ENCODE data around the gene GDA.
"Not testable (repeated sequence)": the region's sequence is repeated elsewhere in the genome, so short reads cannot be mapped to it uniquely, and the experiment has no call there.

GDA gene

DNA sequence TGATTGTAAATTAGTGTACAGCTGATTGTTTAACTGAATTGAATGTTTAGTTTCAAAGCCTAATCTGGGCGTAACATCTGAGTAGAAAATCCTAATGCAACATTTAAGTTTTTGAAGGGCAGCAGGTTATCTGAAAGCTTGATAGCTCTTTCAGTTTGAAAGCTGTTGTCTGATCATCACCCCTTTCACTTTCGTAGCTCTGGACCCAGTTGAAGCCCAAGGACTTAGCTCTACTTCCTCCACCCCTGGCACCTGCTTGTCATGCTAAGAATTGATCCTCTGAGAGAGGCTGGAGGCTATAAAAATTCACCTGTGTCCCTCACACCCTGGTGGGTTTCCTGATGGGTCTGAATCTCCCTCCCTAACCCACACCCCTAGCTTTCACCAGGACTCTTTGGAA lies 129.7 kb downstream of the GDA start:
- H3K4me3 ChIP-seq (ENCODE audit: low read depth, low read length): no peak overlapping the region
- no peak for DNase-seq (ENCODE audit: low read depth, low spot score)
- TF ChIP-seq, protein P1, sequence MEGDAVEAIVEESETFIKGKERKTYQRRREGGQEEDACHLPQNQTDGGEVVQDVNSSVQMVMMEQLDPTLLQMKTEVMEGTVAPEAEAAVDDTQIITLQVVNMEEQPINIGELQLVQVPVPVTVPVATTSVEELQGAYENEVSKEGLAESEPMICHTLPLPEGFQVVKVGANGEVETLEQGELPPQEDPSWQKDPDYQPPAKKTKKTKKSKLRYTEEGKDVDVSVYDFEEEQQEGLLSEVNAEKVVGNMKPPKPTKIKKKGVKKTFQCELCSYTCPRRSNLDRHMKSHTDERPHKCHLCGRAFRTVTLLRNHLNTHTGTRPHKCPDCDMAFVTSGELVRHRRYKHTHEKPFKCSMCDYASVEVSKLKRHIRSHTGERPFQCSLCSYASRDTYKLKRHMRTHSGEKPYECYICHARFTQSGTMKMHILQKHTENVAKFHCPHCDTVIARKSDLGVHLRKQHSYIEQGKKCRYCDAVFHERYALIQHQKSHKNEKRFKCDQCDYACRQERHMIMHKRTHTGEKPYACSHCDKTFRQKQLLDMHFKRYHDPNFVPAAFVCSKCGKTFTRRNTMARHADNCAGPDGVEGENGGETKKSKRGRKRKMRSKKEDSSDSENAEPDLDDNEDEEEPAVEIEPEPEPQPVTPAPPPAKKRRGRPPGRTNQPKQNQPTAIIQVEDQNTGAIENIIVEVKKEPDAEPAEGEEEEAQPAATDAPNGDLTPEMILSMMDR (IDR thresholded peaks at IDR 0.05; ENCODE audit: insufficient read depth, low read length, missing control alignments): no peak
- CTCF ChIA-PET: interaction anchor here (0.7 to 14.3 kb wide), 17 partner anchors 8 to 560 kb away, joined by 3 to 274 read pairs (median 6); no protein-coding TSS in a partner anchor
- POLR2A ChIA-PET: no interaction called here

DNA sequence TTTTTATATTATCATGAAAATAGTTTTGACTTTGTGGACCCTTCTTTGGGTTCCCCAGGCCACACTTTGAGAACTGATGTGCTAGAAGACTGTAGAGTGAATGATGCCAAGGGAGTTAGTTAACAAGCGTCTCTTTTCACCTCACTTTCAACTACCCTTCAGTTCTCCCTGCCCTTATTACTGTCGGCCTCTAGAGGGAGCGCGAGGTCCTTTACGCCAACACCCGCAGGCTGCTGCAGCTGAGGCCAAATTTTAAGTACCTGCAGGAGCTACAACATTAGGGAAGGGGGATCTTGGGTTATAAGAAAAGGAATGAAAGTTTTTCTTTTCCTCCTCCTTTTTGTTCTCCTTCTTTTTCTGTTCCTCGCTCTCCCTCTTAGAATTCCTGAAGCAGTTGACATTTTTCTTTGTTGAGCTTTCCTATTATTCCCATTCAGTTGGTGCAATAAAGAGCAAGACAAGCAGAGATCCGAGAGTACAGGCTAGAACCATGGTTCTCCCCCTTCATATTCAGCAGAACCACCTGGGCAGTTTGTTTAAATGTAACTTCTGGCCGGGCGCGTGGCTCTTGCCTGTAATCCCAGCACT lies 131.8 kb downstream of the GDA start:
- no peak for DNase-seq (ENCODE audit: low read depth, low spot score)
- TF ChIP-seq, protein P1 (IDR thresholded peaks at IDR 0.05; ENCODE audit: insufficient read depth, low read length, missing control alignments): peak; percentile 89
- H3K4me3 ChIP-seq (ENCODE audit: low read depth, low read length): no peak overlapping the region
- POLR2A ChIA-PET: interaction anchor here (0.6 to 0.7 kb wide), 2 partner anchors 147 to 467 kb away, joined by 3 read pairs; no protein-coding TSS in a partner anchor
- CTCF ChIA-PET: interaction anchor here (0.9 to 14.3 kb wide), 60 partner anchors 10 to 872 kb away, joined by 3 to 274 read pairs (median 5); no protein-coding TSS in a partner anchor

DNA sequence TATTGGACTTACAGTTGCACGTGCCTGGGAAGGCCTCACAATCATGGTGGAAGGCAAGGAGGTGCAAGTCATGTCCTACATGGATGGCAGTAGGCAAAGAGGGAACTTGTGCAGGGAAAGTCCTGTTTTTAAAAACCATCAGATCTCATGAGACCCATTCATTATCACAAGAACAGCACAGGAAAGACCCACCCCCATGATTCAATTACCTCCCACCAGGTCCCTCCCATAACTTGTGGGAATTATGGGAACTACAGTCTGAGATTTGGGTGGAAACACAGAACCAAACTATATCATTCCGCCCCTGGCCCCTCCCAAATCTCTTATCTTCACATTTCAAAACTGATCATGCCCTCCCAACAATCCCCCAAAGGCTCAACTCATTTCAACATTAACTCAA lies 140.2 kb downstream of the GDA start:
- no peak for DNase-seq (ENCODE audit: low read depth, low spot score)
- H3K4me3 ChIP-seq (ENCODE audit: low read depth, low read length): no peak overlapping the region
- TF ChIP-seq, protein P1 (IDR thresholded peaks at IDR 0.05; ENCODE audit: insufficient read depth, low read length, missing control alignments): no peak
- ChIA-PET CTCF (interaction anchor here (1.5 to 10.0 kb wide), 4 partner anchors 10 to 533 kb away, joined by 5 to 101 read pairs (median 24); no protein-coding TSS in a partner anchor), POLR2A (no interaction called here)

DNA sequence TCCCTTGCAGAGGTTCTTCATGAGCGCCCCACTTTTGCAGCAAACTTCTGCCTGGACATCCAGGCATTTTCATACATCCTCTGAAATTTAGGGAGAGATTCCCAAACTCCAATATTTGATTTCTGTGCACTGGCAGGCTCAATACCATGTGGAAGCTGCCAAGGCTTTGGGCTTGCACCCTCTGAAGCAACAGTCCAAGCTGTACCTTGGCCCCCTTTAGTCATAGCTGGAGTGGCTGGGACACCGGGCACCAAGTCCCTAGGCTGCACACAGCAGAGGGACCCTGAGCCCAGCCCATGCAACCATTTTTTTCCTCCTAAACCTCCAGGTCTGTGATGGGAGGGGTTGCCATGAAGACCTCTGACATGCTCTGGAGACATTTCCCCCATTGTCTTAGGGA lies 141.1 kb downstream of the GDA start:
- ChIA-PET CTCF (interaction anchor here (0.7 to 10.0 kb wide), 7 partner anchors 11 to 640 kb away, joined by 3 to 101 read pairs (median 6); no protein-coding TSS in a partner anchor), POLR2A (no interaction called here)
- H3K4me3 ChIP-seq (ENCODE audit: low read depth, low read length): no peak overlapping the region
- TF ChIP-seq, protein P1 (IDR thresholded peaks at IDR 0.05; ENCODE audit: insufficient read depth, low read length, missing control alignments): no peak
- DNase-seq (ENCODE audit: low read depth, low spot score): no peak

DNA sequence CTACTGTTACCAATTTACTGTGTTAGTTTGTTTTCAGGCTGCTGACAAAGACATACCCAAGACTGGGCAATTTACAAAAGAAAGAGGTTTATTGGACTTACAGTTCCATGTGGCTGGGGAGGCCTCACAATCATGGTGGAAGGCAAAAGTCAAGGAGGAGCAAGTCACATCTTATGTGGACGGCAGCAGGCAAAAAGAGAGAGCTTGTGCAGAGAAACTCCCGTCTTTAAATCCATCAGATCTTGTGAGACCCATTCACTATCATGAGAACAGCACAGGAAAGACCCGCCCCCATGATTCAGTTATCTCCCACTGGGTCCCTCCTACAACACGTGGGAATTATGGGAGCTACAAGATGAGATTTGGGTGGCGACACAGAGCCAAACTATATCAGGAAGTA lies 142.3 kb downstream of the GDA start:
- H3K4me3 ChIP-seq (ENCODE audit: low read depth, low read length); DNase-seq (ENCODE audit: low read depth, low spot score); POLR2A ChIA-PET: not testable (repeated sequence)
- CTCF ChIA-PET: interaction anchor here (0.8 to 10.0 kb wide), 20 partner anchors 10 to 531 kb away, joined by 3 to 101 read pairs (median 6); no protein-coding TSS in a partner anchor

DNA sequence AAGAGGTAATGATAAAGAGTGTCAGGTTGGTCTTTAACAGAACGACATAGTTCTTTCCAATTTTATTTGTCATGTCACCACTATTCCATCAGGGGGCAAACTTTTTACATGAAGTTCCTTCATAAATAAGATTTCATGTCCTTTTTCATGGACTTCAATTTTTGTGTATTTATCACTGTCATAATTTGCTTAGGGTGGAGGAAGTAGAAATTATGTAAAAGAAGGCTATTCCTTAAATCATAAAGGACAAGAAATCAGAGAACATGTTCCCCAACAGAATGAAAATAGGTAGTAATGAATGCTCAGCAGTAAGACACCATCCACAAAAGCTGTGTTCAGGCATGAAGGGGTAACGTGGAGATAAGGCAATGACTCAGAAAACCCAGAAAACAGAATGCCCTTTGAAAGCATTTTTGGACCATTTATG lies 143.0 kb downstream of the GDA start:
- ChIA-PET CTCF (interaction anchor here (0.8 to 10.0 kb wide), 29 partner anchors 9 to 565 kb away, joined by 3 to 101 read pairs (median 5); no protein-coding TSS in a partner anchor), POLR2A (interaction anchor here (0.5 to 1.3 kb wide), 2 partner anchors 68 to 73 kb away, joined by 3 to 4 read pairs; partner anchors contain the start of gene ZFAND5)
- H3K4me3 ChIP-seq (ENCODE audit: low read depth, low read length): no peak overlapping the region
- TF ChIP-seq, protein P1 (IDR thresholded peaks at IDR 0.05; ENCODE audit: insufficient read depth, low read length, missing control alignments): peak; percentile 14
- no peak for DNase-seq (ENCODE audit: low read depth, low spot score)
